A549 (cell line): Measurements from ENCODE around the gene TNRC18. TPM values are rescaled to one million over a fixed set of nuclear protein-coding genes. Genes with fewer than 3 reads are reported as not detected.

Experiments
- ATAC-seq, 2 experiments: fragments of 200-7000 bp in 1 of 2; fragments of >200 bp in 1 of 2; cut with Nextera tagmentation in 1 of 2; cut with Tn5 transposase in 1 of 2; 3 replicates each; pipeline versions ENCODE4 v1.8.0 to v1.9.1; 2018 to 2020; ENCODE audit warnings: mild to moderate bottlenecking in 1 of 2, moderate library complexity in 1 of 2
- CTCF ChIA-PET: fragments of 300-600 bp; sonication (Branson Sonifier 250); formaldehyde crosslinking; extraction: SDS; loops from one replicate; lab custom pipeline; 2021; ENCODE audit warnings: antibody characterized with exemption, inconsistent platforms; lab: Yijun Ruan, JAX
- POLR2A ChIA-PET: fragments of 350-600 bp; formaldehyde crosslinking; extraction: SDS; loops from one replicate; lab custom pipeline; 2021; ENCODE audit warnings: antibody characterized with exemption, inconsistent platforms; lab: Yijun Ruan, JAX
- DNase-seq, 2 experiments: peaks; one replicate each; pipeline versions ENCODE4 v3.0.0 to v3.0.0-alpha.2; 2011 to 2016; ENCODE audit warnings: low read depth in 1 of 2, low spot score in 1 of 2
- FAIRE-seq: peaks from 2 replicates; lab custom pipeline; 2011; peaks lifted over from hg19 to GRCh38; lab: Jason Lieb, UNC
- H3K27ac ChIP-seq, 2 experiments: fragments of >200 bp; sonication (Bioruptor Twin); formaldehyde crosslinking; 3 replicates each; pipeline ENCODE4 v1.5.1; 2016 to 2017
- H3K4me1 ChIP-seq: fragments of >200 bp; sonication (Bioruptor Twin); formaldehyde crosslinking; 3 replicates; pipeline ENCODE4 v1.6.1; 2016
- H3K4me2 ChIP-seq: fragments of >200 bp; sonication (Bioruptor Twin); formaldehyde crosslinking; 3 replicates; pipeline ENCODE4 v1.6.1; 2016
- H3K4me3 ChIP-seq: fragments of >200 bp; sonication (Bioruptor Twin); formaldehyde crosslinking; 3 replicates; pipeline ENCODE4 v1.5.1; 2016
- H3K9me3 ChIP-seq: fragments of >200 bp; sonication (Bioruptor Twin); formaldehyde crosslinking; 3 replicates; pipeline ENCODE4 v1.6.1; 2016
- CBX2 ChIP-seq: fragments of 200-600 bp; sonication (generic); IDR thresholded peaks from 2 replicates; pipeline ENCODE4 v1.6.1; 2016; ENCODE audit warnings: low read depth, mild to moderate bottlenecking, borderline replicate concordance
- CEBPB ChIP-seq, 2 experiments: fragments of >200 bp in 1 of 2; sonication (Bioruptor Twin) in 1 of 2; formaldehyde crosslinking in 1 of 2; IDR thresholded peaks; 2 replicates each; pipeline ENCODE4 v1.6.1; 2012 to 2016
- CTCF ChIP-seq: fragments of >200 bp; sonication (Bioruptor Twin); formaldehyde crosslinking; IDR thresholded peaks from 3 replicates; pipeline ENCODE4 v1.5.1; 2016
- FOXS1 ChIP-seq: fragments of 250-450 bp; sonication (Bioruptor Pico); IDR thresholded peaks from 2 replicates; pipeline ENCODE4 v1.5.0; 2020; ENCODE audit warnings: mild to moderate bottlenecking, moderate library complexity
- HDAC2 ChIP-seq: fragments of 200-600 bp; sonication (generic); IDR thresholded peaks from 2 replicates; pipeline ENCODE4 v1.6.1; 2016
- HEYL ChIP-seq: fragments of 250-450 bp; sonication (Bioruptor Pico); IDR thresholded peaks from 2 replicates; pipeline ENCODE4 v1.8.0; 2021; ENCODE audit warnings: mild to moderate bottlenecking, moderate library complexity
- HOXA7 ChIP-seq: fragments of 250-450 bp; sonication (Bioruptor Pico); IDR thresholded peaks from 2 replicates; pipeline ENCODE4 v1.5.0; 2020; ENCODE audit warnings: mild to moderate bottlenecking, moderate library complexity
- HOXB13 ChIP-seq: fragments of 250-450 bp; sonication (Bioruptor Pico); IDR thresholded peaks from 2 replicates; pipeline ENCODE4 v1.5.0; 2020; ENCODE audit warnings: low read depth, mild to moderate bottlenecking, moderate library complexity
- KDM1A ChIP-seq: fragments of 200-600 bp; sonication (generic); IDR thresholded peaks from 2 replicates; pipeline ENCODE4 v1.6.1; 2016; ENCODE audit warnings: low read depth, mild to moderate bottlenecking
- KDM5A ChIP-seq: fragments of 200-600 bp; sonication (generic); IDR thresholded peaks from 2 replicates; pipeline ENCODE4 v1.6.1; 2016; ENCODE audit warnings: antibody characterized with exemption, mild to moderate bottlenecking
- MAX ChIP-seq: IDR thresholded peaks from 2 replicates; pipeline ENCODE4 v1.6.1; 2012
- NR3C1 ChIP-seq: fragments of >200 bp; sonication (Bioruptor Twin); formaldehyde crosslinking; IDR thresholded peaks from 3 replicates; pipeline ENCODE4 v1.6.1; 2017
- PBX3 ChIP-seq: IDR thresholded peaks from 2 replicates; pipeline ENCODE4 v1.6.1; 2012
- RAD21 ChIP-seq, 2 experiments: fragments of >200 bp in 1 of 2; sonication (Bioruptor Twin) in 1 of 2; formaldehyde crosslinking in 1 of 2; IDR thresholded peaks in 1 of 2; conservative IDR thresholded peaks in 1 of 2; 2 replicates in 1 of 2; 3 replicates in 1 of 2; pipeline ENCODE4 v1.6.1; 2012 to 2018; ENCODE audit warnings: inconsistent platforms in 1 of 2
- RARB ChIP-seq: fragments of 250-450 bp; sonication (Bioruptor Pico); IDR thresholded peaks from 2 replicates; pipeline ENCODE4 v1.8.0; 2021; ENCODE audit warnings: mild to moderate bottlenecking, moderate library complexity
- TFCP2L1 ChIP-seq: fragments of 250-450 bp; sonication (Bioruptor Pico); IDR thresholded peaks from 2 replicates; pipeline ENCODE4 v1.5.0; 2021; ENCODE audit warnings: mild to moderate bottlenecking
- TP53 ChIP-seq: fragments of 250-450 bp; sonication (Bioruptor Pico); IDR thresholded peaks from 2 replicates; pipeline ENCODE4 v1.5.0; 2021; ENCODE audit warnings: mild to moderate bottlenecking, moderate library complexity
- ZC3H11A ChIP-seq: fragments of 450-650 bp; IDR thresholded peaks from 2 replicates; pipeline ENCODE4 v1.6.1; 2014; ENCODE audit warnings: antibody characterized with exemption, mild to moderate bottlenecking
- ZNF302 ChIP-seq: fragments of 250-450 bp; sonication (Bioruptor Pico); IDR thresholded peaks from 2 replicates; pipeline ENCODE4 v1.9.0; 2021; ENCODE audit warnings: inconsistent platforms, mild to moderate bottlenecking, moderate library complexity
- WGBS: methylation state at CpG from one replicate; pipeline ENCODE4 v1.1.6; 2017; ENCODE audit errors: missing lambda C conversion rate; 5-methylcytosine and 5-hydroxymethylcytosine counted together
- polyA plus RNA-seq, 4 experiments: library from polyadenylated mRNA; depleted of rRNA in 3 of 4; stranded (reverse); fragments of >200 nt; fragmentation: RNase III in 1 of 4; extraction: RNeasy Plus Mini Kit Qiagen cat#74134 plus additional on column Dnase treatment in 1 of 4; gene quantifications; 2 replicates in 3 of 4; 3 replicates in 1 of 4; pipeline ENCODE4 v1.2.3, GENCODE V29; 2011 to 2017
- TF ChIP-seq, protein P1 (sequence below): fragments of 450-650 bp; IDR thresholded peaks from 2 replicates; pipeline ENCODE4 v1.6.1; 2014; ENCODE audit warnings: antibody characterized with exemption
- TF ChIP-seq, protein P2 (sequence below): fragments of 200-600 bp; sonication (generic); IDR thresholded peaks from 2 replicates; pipeline ENCODE4 v1.6.1; 2016; ENCODE audit warnings: antibody characterized with exemption, mild to moderate bottlenecking, moderate library complexity

Gene TNRC18
- polyA plus RNA-seq, 2 of the 4 experiments (the other 2 are of a cell fraction): 15.5 to 39.9 TPM

DNA sequence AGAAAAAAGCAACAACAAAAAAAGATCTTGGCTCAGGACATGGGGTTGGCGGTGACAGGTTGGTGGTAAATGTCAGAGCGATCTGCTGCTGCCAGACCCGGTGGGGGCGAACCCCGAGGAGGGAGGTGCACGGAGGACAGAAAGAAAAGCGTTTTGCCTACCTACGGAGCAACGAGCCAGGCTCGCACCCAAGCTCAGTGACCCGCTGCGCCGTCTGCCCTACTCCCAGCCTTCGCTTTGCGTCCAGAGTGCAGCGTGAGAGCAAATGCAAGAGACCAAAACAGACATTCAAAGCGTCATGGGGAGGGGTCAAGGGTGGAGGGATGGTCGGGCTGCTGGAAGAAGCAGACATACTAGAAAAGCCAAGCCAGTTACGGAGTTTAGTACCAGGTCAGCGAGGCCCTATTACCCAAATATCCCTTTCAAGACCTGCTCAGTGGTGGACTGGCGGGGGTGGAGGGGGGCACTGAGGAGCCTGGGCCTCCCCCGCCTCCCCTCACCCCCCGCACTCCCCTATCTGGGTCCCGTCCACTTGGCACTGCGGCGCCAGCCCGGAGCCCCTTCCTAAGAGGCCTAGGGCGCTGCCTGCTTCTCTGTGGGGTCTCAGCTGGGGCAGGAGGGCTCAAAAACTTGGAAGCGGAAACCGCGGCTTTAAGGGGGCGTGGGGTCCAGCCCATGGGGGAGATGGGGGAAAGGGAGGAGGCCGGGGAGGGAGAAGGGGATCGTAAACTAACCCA lies 74.0 kb downstream of the TNRC18 start:
- TF ChIP-seq RARB (CRISPR knock-in tag): no peak
- no peak for TF ChIP-seq RAD21 (conservative IDR thresholded peaks at IDR 0.05 in 1 of 2, IDR thresholded peaks at IDR 0.05 in 1 of 2)
- no peak for TF ChIP-seq KDM1A
- TF ChIP-seq, protein P1, sequence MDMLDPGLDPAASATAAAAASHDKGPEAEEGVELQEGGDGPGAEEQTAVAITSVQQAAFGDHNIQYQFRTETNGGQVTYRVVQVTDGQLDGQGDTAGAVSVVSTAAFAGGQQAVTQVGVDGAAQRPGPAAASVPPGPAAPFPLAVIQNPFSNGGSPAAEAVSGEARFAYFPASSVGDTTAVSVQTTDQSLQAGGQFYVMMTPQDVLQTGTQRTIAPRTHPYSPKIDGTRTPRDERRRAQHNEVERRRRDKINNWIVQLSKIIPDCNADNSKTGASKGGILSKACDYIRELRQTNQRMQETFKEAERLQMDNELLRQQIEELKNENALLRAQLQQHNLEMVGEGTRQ: no peak
- TF ChIP-seq CBX2: no peak
- no peak for TF ChIP-seq MAX
- TF ChIP-seq ZNF302: no peak
- TF ChIP-seq CTCF: no peak
- TF ChIP-seq FOXS1 (CRISPR knock-in tag): no peak
- no peak for TF ChIP-seq ZC3H11A
- TF ChIP-seq HDAC2: no peak
- no peak for TF ChIP-seq KDM5A
- TF ChIP-seq TFCP2L1: no peak
- no peak for TF ChIP-seq HEYL
- no peak for TF ChIP-seq HOXA7 (CRISPR knock-in tag)
- TF ChIP-seq, protein P2, sequence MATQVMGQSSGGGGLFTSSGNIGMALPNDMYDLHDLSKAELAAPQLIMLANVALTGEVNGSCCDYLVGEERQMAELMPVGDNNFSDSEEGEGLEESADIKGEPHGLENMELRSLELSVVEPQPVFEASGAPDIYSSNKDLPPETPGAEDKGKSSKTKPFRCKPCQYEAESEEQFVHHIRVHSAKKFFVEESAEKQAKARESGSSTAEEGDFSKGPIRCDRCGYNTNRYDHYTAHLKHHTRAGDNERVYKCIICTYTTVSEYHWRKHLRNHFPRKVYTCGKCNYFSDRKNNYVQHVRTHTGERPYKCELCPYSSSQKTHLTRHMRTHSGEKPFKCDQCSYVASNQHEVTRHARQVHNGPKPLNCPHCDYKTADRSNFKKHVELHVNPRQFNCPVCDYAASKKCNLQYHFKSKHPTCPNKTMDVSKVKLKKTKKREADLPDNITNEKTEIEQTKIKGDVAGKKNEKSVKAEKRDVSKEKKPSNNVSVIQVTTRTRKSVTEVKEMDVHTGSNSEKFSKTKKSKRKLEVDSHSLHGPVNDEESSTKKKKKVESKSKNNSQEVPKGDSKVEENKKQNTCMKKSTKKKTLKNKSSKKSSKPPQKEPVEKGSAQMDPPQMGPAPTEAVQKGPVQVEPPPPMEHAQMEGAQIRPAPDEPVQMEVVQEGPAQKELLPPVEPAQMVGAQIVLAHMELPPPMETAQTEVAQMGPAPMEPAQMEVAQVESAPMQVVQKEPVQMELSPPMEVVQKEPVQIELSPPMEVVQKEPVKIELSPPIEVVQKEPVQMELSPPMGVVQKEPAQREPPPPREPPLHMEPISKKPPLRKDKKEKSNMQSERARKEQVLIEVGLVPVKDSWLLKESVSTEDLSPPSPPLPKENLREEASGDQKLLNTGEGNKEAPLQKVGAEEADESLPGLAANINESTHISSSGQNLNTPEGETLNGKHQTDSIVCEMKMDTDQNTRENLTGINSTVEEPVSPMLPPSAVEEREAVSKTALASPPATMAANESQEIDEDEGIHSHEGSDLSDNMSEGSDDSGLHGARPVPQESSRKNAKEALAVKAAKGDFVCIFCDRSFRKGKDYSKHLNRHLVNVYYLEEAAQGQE: no peak
- Histone ChIP-seq H3K4me2 (no peak overlapping the region), H3K27ac (no peak overlapping the region), H3K4me3 (no peak overlapping the region), H3K4me1 (no peaks in the 10 kb centered on the region), H3K9me3 (no peaks in the 10 kb centered on the region)
- ATAC-seq (no peak), DNase-seq (no peak), FAIRE-seq (no peak)
- ChIA-PET POLR2A (no interaction called here), CTCF (interaction anchor here (1.1 to 8.3 kb wide), 2 partner anchors 14 to 128 kb away, joined by 3 to 67 read pairs; no protein-coding TSS in a partner anchor)
- WGBS: 88% methylated on average over 30 of the region's 34 CpGs

GRCh38 chr7:5349005-5349380 lies 74.6 kb downstream of the TNRC18 start:
- H3K9me3 ChIP-seq: no peaks in the 10 kb centered on the region
- ChIA-PET CTCF (no interaction called here), POLR2A (no interaction called here)
- no peak for FAIRE-seq
- 87% methylated on average over 17 of the region's 17 CpGs for WGBS
- no peak overlapping the region for H3K4me2 ChIP-seq
- H3K4me1 ChIP-seq: no peaks in the 10 kb centered on the region
- H3K4me3 ChIP-seq: no peak overlapping the region
- ATAC-seq: no peak
- H3K27ac ChIP-seq: no peak overlapping the region
- no peak for DNase-seq
- TF ChIP-seq, protein P2: no peak
- TF ChIP-seq CTCF (no peak), FOXS1 (CRISPR knock-in tag) (no peak), TP53 (CRISPR knock-in tag) (no peak), NR3C1 (no peak), CEBPB (IDR thresholded peaks at IDR 0.05) (no peak), PBX3 (no peak), KDM1A (no peak), HOXB13 (CRISPR knock-in tag) (no peak), CBX2 (no peak)
- TF ChIP-seq, protein P1: no peak
